Ascending aorta (tissue), 2 donors: ENCODE results near the gene MAP10. TPM values are rescaled to one million over a fixed set of nuclear protein-coding genes. Genes with fewer than 3 reads are reported as not detected.

Source experiments
- DNase-seq, 2 donors: peaks; one replicate each; pipeline ENCODE4 v3.0.0-alpha.2; 2019; ENCODE audit warnings: low spot score in 2 of 2
- H3K27ac ChIP-seq, 2 donors: fragments of 200-600 bp; sonication (generic); one replicate each; pipeline ENCODE4 v1.5.1; 2016 to 2017; ENCODE audit warnings: mild to moderate bottlenecking in 1 of 2
- H3K27me3 ChIP-seq: fragments of 200-600 bp; sonication (generic); one replicate; pipeline ENCODE4 v1.5.1; 2017
- H3K36me3 ChIP-seq, 2 donors: fragments of 200-600 bp; sonication (generic); one replicate each; pipeline ENCODE4 v1.5.1; 2016
- H3K4me1 ChIP-seq, 2 donors: fragments of 200-600 bp; sonication (generic); one replicate each; pipeline ENCODE4 v1.5.1; 2016 to 2017; ENCODE audit warnings: mild to moderate bottlenecking in 1 of 2
- H3K4me3 ChIP-seq, 2 donors: fragments of 200-600 bp; sonication (generic); one replicate each; pipeline ENCODE4 v1.5.1; 2016 to 2017; ENCODE audit warnings: mild to moderate bottlenecking in 1 of 2
- H3K9me3 ChIP-seq, 2 donors: fragments of 200-600 bp; sonication (generic); one replicate each; pipeline ENCODE4 v1.5.1; 2016
- intact Hi-C: fragments of 100-400 bp; cut with DNase I; formaldehyde crosslinking; loops from one replicate; pipeline ENCODE4 v1.15.1; 2023
- total RNA-seq: library from RNA; depleted of rRNA; stranded (reverse); fragments of >200 nt; gene quantifications from one replicate; pipeline ENCODE4 v1.1.0, GENCODE V29; 2016
- TF ChIP-seq, protein P1 (sequence below), 3 experiments: fragments of 200-600 bp in 2 of 3; fragments of 450-650 bp in 1 of 3; sonication (generic) in 2 of 3; IDR thresholded peaks; one replicate each; pipeline ENCODE4 v1.5.1; 2016 to 2019; ENCODE audit warnings: antibody characterized with exemption in 3 of 3, mild to moderate bottlenecking in 1 of 3, moderate library complexity in 1 of 3

MAP10 gene
- total RNA-seq, 1 donor from 2014 or later: 0.85 TPM

- H3K36me3 ChIP-seq: no peaks in the 10 kb centered on the region
- H3K27ac ChIP-seq: no peak overlapping the region
- intact Hi-C loops: no loop called here
- H3K27me3 ChIP-seq: no peaks in the 10 kb centered on the region
- DNase-seq: no peak
- no peak overlapping the region for H3K4me3 ChIP-seq
- no peaks in the 10 kb centered on the region for H3K4me1 ChIP-seq
- TF ChIP-seq, protein P1, sequence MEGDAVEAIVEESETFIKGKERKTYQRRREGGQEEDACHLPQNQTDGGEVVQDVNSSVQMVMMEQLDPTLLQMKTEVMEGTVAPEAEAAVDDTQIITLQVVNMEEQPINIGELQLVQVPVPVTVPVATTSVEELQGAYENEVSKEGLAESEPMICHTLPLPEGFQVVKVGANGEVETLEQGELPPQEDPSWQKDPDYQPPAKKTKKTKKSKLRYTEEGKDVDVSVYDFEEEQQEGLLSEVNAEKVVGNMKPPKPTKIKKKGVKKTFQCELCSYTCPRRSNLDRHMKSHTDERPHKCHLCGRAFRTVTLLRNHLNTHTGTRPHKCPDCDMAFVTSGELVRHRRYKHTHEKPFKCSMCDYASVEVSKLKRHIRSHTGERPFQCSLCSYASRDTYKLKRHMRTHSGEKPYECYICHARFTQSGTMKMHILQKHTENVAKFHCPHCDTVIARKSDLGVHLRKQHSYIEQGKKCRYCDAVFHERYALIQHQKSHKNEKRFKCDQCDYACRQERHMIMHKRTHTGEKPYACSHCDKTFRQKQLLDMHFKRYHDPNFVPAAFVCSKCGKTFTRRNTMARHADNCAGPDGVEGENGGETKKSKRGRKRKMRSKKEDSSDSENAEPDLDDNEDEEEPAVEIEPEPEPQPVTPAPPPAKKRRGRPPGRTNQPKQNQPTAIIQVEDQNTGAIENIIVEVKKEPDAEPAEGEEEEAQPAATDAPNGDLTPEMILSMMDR (IDR thresholded peaks at IDR 0.05): no peak
- H3K9me3 ChIP-seq: no peaks in the 10 kb centered on the region
These were observed 12.3 kb upstream of the MAP10 start for GRCh38 chr1:232792949-232793348.

DNA sequence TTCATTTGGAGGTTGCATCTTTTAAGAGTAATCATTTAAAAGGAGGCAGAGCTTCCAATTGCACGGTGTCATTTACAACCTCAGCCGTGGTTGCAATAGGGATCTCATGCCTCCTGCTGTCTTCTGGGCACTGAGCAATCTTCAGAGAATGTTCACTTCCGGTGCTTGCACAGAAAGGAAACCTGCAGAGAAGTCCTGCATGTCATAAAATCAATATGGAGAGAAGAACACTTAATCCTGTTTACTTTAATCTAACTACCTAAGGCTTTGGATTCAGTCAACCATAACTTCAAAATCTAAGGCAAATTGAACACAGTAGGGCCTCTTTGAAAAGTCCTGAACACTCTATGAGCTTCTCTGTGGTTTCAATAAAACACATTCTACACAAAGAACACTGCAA lies 11.3 kb upstream of the MAP10 start:
- H3K27ac ChIP-seq: no peak overlapping the region
- H3K27me3 ChIP-seq: no peaks in the 10 kb centered on the region
- no peaks in the 10 kb centered on the region for H3K4me1 ChIP-seq
- no peak overlapping the region for H3K4me3 ChIP-seq
- TF ChIP-seq, protein P1 (IDR thresholded peaks at IDR 0.05): no peak
- DNase-seq: no peak
- intact Hi-C loops: no loop called here
- H3K36me3 ChIP-seq: no peaks in the 10 kb centered on the region
- no peaks in the 10 kb centered on the region for H3K9me3 ChIP-seq

GRCh38 chr1:232795497-232796053 lies 9.6 kb upstream of the MAP10 start:
- H3K27me3 ChIP-seq: no peaks in the 10 kb centered on the region
- H3K4me1 ChIP-seq: no peaks in the 10 kb centered on the region
- intact Hi-C loops: no loop called here
- H3K4me3 ChIP-seq: no peak overlapping the region
- H3K27ac ChIP-seq: no peak overlapping the region
- no peaks in the 10 kb centered on the region for H3K36me3 ChIP-seq
- H3K9me3 ChIP-seq: no peaks in the 10 kb centered on the region
- no peak for DNase-seq
- TF ChIP-seq, protein P1 (IDR thresholded peaks at IDR 0.05): no peak

DNA sequence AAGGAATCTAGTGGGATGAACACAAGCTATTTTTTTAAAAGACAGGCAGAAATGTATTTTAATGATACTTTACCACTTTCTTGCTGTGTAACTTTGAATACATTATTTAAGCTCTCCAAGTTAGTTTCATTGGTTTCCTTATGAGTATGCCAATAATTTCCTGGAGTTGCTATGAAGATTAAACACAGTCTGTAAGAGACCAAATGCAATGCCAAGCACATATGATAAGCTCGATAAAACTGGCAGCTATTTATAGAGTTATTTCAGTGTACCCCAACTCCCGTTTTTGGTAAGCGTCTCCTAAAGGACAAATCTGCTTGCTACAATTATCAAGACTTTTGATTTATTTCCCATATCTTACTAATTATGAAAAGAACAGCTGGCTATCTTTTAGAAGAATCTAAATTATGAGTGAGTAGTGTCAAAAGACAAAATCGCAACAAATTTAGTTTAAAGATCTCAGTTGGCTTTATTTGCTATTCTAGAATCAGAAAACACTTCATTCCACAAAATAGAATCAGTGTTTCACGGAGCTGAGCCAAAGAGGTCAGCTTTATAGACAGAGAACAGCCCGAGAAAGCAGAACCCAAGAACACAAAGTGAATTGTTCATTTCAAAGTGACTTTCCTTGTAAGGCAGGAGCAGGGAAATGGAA lies 7.2 kb upstream of the MAP10 start:
- H3K4me1 ChIP-seq: no peaks in the 10 kb centered on the region
- no peak for DNase-seq
- intact Hi-C loops: no loop called here
- no peaks in the 10 kb centered on the region for H3K27me3 ChIP-seq
- no peak overlapping the region for H3K27ac ChIP-seq
- H3K36me3 ChIP-seq: no peaks in the 10 kb centered on the region
- TF ChIP-seq, protein P1 (IDR thresholded peaks at IDR 0.05): no peak
- H3K9me3 ChIP-seq: no peaks in the 10 kb centered on the region
- no peak overlapping the region for H3K4me3 ChIP-seq

- intact Hi-C loops: no loop called here
- TF ChIP-seq, protein P1 (IDR thresholded peaks at IDR 0.05): no peak
- no peak overlapping the region for H3K4me3 ChIP-seq
- H3K36me3 ChIP-seq: no peaks in the 10 kb centered on the region
- no peaks in the 10 kb centered on the region for H3K9me3 ChIP-seq
- H3K27ac ChIP-seq: no peak overlapping the region
- H3K4me1 ChIP-seq: no peaks in the 10 kb centered on the region
- DNase-seq: no peak
- no peaks in the 10 kb centered on the region for H3K27me3 ChIP-seq
These were observed 6.3 kb upstream of the MAP10 start for GRCh38 chr1:232798920-232799319.
